Pulmonary artery endothelial cell (primary cell): ENCODE results near the gene RAC2. TPM values are rescaled to one million over a fixed set of nuclear protein-coding genes. Genes with fewer than 3 reads are reported as not detected.
"Not testable (repeated sequence)": the region's sequence is repeated elsewhere in the genome, so short reads cannot be mapped to it uniquely, and the experiment has no call there.

Source experiments
- DNase-seq: peaks from one replicate; pipeline ENCODE4 v3.0.0-alpha.2; 2011; ENCODE audit warnings: low read depth, low spot score
- total RNA-seq: library from RNA; depleted of rRNA; stranded (reverse); fragments of >200 nt; gene quantifications from 2 replicates; pipeline ENCODE4 v1.2.3, GENCODE V29; 2014

RAC2 gene
- total RNA-seq, 1 donor from 2014 or later = 19.4 TPM

- DNase-seq = no peak
These were observed 36.9 kb downstream of the RAC2 start for GRCh38 chr22:37206841-37207821.

- DNase-seq = no peak
These were observed 37.8 kb downstream of the RAC2 start for GRCh38 chr22:37206118-37206840.

- DNase-seq = no peak
These were observed 39.0 kb downstream of the RAC2 start for GRCh38 chr22:37205046-37205445.

- DNase-seq = no peak
These were observed 39.9 kb downstream of the RAC2 start for GRCh38 chr22:37204045-37204655.

GRCh38 chr22:37203354-37204044, 40.6 kb downstream of the RAC2 start:
- no peak for DNase-seq

GRCh38 chr22:37202716-37203115, 41.4 kb downstream of the RAC2 start:
- no peak for DNase-seq

GRCh38 chr22:37202001-37202555, 42.0 kb downstream of the RAC2 start:
- DNase-seq = no peak

GRCh38 chr22:37201443-37201820, 42.6 kb downstream of the RAC2 start:
- not testable (repeated sequence) for DNase-seq

GRCh38 chr22:37199760-37200108, 44.3 kb downstream of the RAC2 start:
- no peak for DNase-seq

GRCh38 chr22:37199103-37199759, 44.8 kb downstream of the RAC2 start:
- DNase-seq = peak; percentile 88

GRCh38 chr22:37198258-37199102, 45.6 kb downstream of the RAC2 start:
- no peak for DNase-seq

- no peak for DNase-seq
These were observed 46.4 kb downstream of the RAC2 start for GRCh38 chr22:37197451-37198257.

- DNase-seq = peak; percentile 57
These were observed 47.3 kb downstream of the RAC2 start for GRCh38 chr22:37196539-37197450.

- no peak for DNase-seq
These were observed 48.1 kb downstream of the RAC2 start for GRCh38 chr22:37195921-37196320.

GRCh38 chr22:37194750-37195149, 49.3 kb downstream of the RAC2 start:
- DNase-seq = no peak

- DNase-seq = no peak
These were observed 50.4 kb downstream of the RAC2 start for GRCh38 chr22:37193629-37194191.

GRCh38 chr22:37192741-37193140, 51.3 kb downstream of the RAC2 start:
- no peak for DNase-seq
